ENCODE data around the gene ZRANB3.
"Not testable (repeated sequence)": the region's sequence is repeated elsewhere in the genome, so short reads cannot be mapped to it uniquely, and the experiment has no call there.

The ZRANB3 gene

GRCh38 chr2:135457279-135457678, 73.7 kb downstream of the ZRANB3 start:
- TF ChIP-seq CTCF (IDR thresholded peaks at IDR 0.05; ENCODE audit: low read depth, low read length, missing control alignments) = no peak
- no peak for DNase-seq (ENCODE audit: low read depth)
- no peak overlapping the region for H3K4me3 ChIP-seq (ENCODE audit: low read depth, low read length)
- in situ Hi-C loops (cut with HindIII; ENCODE audit: low sequenced_read_pairs) = no loop called here

GRCh38 chr2:135456835-135457234, 74.2 kb downstream of the ZRANB3 start:
- in situ Hi-C loops (cut with HindIII; ENCODE audit: low sequenced_read_pairs) = no loop called here
- DNase-seq (ENCODE audit: low read depth) = no peak
- H3K4me3 ChIP-seq (ENCODE audit: low read depth, low read length) = no peak overlapping the region
- TF ChIP-seq CTCF (IDR thresholded peaks at IDR 0.05; ENCODE audit: low read depth, low read length, missing control alignments) = no peak

GRCh38 chr2:135456431-135456830, 74.6 kb downstream of the ZRANB3 start:
- no peak for TF ChIP-seq CTCF (IDR thresholded peaks at IDR 0.05; ENCODE audit: low read depth, low read length, missing control alignments)
- in situ Hi-C loops (cut with HindIII; ENCODE audit: low sequenced_read_pairs) = no loop called here
- no peak overlapping the region for H3K4me3 ChIP-seq (ENCODE audit: low read depth, low read length)
- DNase-seq (ENCODE audit: low read depth) = no peak

GRCh38 chr2:135454608-135455007, 76.4 kb downstream of the ZRANB3 start:
- in situ Hi-C loops (cut with HindIII; ENCODE audit: low sequenced_read_pairs) = no loop called here
- no peak for TF ChIP-seq CTCF (IDR thresholded peaks at IDR 0.05; ENCODE audit: low read depth, low read length, missing control alignments)
- no peak overlapping the region for H3K4me3 ChIP-seq (ENCODE audit: low read depth, low read length)
- DNase-seq (ENCODE audit: low read depth) = no peak

- in situ Hi-C loops (cut with HindIII; ENCODE audit: low sequenced_read_pairs); DNase-seq (ENCODE audit: low read depth); H3K4me3 ChIP-seq (ENCODE audit: low read depth, low read length): not testable (repeated sequence)
These were observed 78.0 kb downstream of the ZRANB3 start for GRCh38 chr2:135453027-135453426.

- DNase-seq (ENCODE audit: low read depth) = no peak
- no peak for TF ChIP-seq CTCF (IDR thresholded peaks at IDR 0.05; ENCODE audit: low read depth, low read length, missing control alignments)
- in situ Hi-C loops (cut with HindIII; ENCODE audit: low sequenced_read_pairs) = no loop called here
- H3K4me3 ChIP-seq (ENCODE audit: low read depth, low read length) = no peak overlapping the region
These were observed 79.1 kb downstream of the ZRANB3 start for GRCh38 chr2:135451966-135452365.

- H3K4me3 ChIP-seq (ENCODE audit: low read depth, low read length); in situ Hi-C loops (cut with HindIII; ENCODE audit: low sequenced_read_pairs); DNase-seq (ENCODE audit: low read depth): not testable (repeated sequence)
These were observed 88.0 kb downstream of the ZRANB3 start for GRCh38 chr2:135443013-135443412.

GRCh38 chr2:135435155-135435554, 95.9 kb downstream of the ZRANB3 start:
- H3K4me3 ChIP-seq (ENCODE audit: low read depth, low read length); in situ Hi-C loops (cut with HindIII; ENCODE audit: low sequenced_read_pairs); DNase-seq (ENCODE audit: low read depth): not testable (repeated sequence)

Measured in astrocyte of the cerebellum (primary cell).